Effector memory CD4-positive, alpha-beta T cell (primary cell): ENCODE measurements around the gene TNFSF12.

Source experiments
- DNase-seq, 3 donors: peaks; one replicate each; pipeline ENCODE4 v3.0.0-alpha.2; 2020
- H3K27ac ChIP-seq: 2 replicates; pipeline ENCODE4 v1.7.0; 2013; ENCODE audit warnings: mild to moderate bottlenecking, low read length, moderate library complexity; ENCODE audit not compliant: insufficient read depth, poor library complexity, severe bottlenecking
- H3K27me3 ChIP-seq: replicated peaks from 2 replicates; pipeline ENCODE4 v1.7.0; 2013; ENCODE audit warnings: mild to moderate bottlenecking, low read length; ENCODE audit not compliant: insufficient read depth, control insufficient read depth, poor library complexity, severe bottlenecking
- H3K36me3 ChIP-seq: 2 replicates; pipeline ENCODE4 v1.7.0; 2013; ENCODE audit warnings: mild to moderate bottlenecking, low read length, moderate library complexity; ENCODE audit not compliant: control insufficient read depth, insufficient read depth
- H3K4me1 ChIP-seq: 2 replicates; pipeline ENCODE4 v1.7.0; 2013; ENCODE audit warnings: low read length, mild to moderate bottlenecking; ENCODE audit not compliant: control insufficient read depth, insufficient read depth, poor library complexity, severe bottlenecking
- H3K4me3 ChIP-seq: 2 replicates; pipeline ENCODE4 v1.7.0; 2013; ENCODE audit warnings: low read length, low read depth, mild to moderate bottlenecking; ENCODE audit not compliant: insufficient read depth, poor library complexity, severe bottlenecking
- H3K9me3 ChIP-seq: 2 replicates; pipeline ENCODE4 v1.7.0; 2013; ENCODE audit warnings: mild to moderate bottlenecking, low read length, moderate library complexity; ENCODE audit not compliant: control insufficient read depth

Gene TNFSF12

GRCh38 chr17:7606280-7606679, 57.4 kb downstream of the TNFSF12 start:
- Histone ChIP-seq H3K27me3 (no peaks in the 10 kb centered on the region), H3K36me3 (peaks cover 43% of the 10 kb centered on the region), H3K9me3 (no peaks in the 10 kb centered on the region), H3K4me1 (no peaks in the 10 kb centered on the region), H3K27ac (no peak overlapping the region), H3K4me3 (no peak overlapping the region)
- no peak for DNase-seq
